Globus pallidus (tissue), 1 donor: ENCODE measurements around the gene PVALB.
"Not testable (repeated sequence)": the region's sequence is repeated elsewhere in the genome, so short reads cannot be mapped to it uniquely, and the experiment has no call there.

Experiments
- DNase-seq: peaks from one replicate; pipeline ENCODE4 v3.0.0-alpha.2; 2015; ENCODE audit warnings: low spot score

Gene PVALB

GRCh38 chr22:36756746-36757655 lies 59.8 kb downstream of the PVALB start:
- DNase-seq: no peak

- no peak for DNase-seq
These were observed 60.8 kb downstream of the PVALB start for GRCh38 chr22:36756031-36756430.

DNA sequence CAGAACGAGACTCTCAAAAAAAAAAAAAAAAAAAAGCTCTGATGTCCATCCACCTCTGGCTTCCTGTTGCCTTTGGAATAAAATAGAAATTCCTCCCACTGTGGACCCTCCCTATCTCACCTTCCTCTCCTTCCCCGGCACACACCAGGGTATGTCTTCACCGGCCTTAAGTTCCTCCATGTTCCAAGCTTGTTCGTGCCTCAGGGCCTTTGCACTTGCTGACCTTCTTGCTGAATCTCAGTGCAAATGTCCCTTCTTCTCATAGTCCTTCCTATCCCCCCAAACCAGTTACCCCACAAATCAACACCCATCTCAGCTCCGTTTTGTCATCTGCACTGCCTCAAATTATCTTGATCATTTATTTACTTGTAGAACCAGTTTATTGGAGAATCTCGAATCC lies 61.5 kb downstream of the PVALB start:
- no peak for DNase-seq

DNA sequence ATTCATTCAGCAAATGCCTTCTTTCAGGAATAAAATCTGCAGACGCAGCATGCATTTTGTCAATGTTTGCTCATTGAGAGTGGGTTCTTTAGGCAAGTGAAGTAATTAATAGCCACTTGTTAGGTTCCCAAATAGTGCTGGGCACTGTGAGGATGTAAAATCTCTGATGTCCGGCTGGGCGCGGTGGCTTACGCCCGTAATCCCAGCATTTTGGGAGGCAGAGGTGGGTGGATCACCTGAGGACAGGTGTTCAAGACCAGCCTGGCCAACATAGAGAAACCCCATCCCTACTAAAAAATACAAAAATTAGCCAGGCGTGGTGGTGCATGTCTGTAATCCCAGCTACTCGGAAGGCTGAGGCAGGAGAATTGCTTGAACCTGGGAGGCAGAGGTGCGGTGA lies 62.0 kb downstream of the PVALB start:
- DNase-seq: not testable (repeated sequence)

DNA sequence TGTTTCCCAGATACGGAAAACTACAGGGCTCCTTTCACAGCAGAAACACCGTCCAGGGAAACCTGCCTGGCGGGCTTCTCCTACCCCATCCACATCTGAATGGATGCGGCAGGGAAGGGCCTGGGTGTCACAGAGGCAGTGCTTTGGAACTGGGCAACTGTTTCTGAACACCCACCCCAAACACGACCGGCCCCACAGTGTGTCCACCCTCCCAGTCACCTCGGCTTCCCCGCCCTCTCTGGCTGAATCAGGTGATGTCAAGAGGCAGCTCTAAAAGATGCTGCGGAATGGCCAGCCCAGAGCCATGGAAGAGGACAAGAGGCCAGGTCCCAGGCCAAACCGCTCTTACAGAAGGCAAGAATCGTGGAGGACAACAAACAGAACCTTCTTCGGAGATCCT lies 62.9 kb downstream of the PVALB start:
- no peak for DNase-seq

DNA sequence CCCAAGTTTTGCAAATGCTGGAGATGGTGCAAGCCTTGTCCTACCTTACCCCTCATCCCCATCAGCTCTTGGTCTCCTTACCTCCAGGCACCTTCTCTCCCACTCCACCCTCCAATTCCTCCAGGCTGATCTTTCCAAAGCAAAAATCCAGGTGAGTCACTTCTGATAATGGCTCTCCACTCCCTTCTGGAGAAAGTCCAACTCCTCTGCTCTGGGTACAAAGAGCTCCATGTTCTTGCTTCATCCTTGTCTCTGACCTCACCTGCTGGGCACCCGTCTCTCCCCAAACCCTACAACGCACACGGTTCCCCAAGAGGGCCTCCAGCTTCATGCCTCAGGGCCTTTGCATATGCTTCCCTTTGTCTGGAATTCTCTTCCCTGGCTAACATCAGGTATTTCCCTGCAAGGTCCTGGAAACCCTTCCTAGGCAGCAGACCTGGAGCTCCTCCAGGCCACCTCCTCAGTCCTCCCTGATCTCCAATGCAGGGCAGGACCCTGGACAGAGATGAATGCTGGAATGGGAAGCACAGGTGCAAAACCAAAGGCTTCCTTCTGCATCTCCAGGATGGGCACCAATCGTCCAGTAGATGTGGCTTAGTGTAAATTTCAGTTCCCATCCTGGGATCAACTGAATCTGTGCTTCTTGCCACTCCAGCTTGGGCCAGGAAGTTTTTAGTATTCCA lies 63.6 kb downstream of the PVALB start:
- no peak for DNase-seq
